A549 (cell line): Measurements from ENCODE around the gene ACACA. TPM values are rescaled to one million over a fixed set of nuclear protein-coding genes. Genes with fewer than 3 reads are reported as not detected.

Experiments
- ATAC-seq, 2 experiments: fragments of 200-7000 bp in 1 of 2; fragments of >200 bp in 1 of 2; cut with Nextera tagmentation in 1 of 2; cut with Tn5 transposase in 1 of 2; 3 replicates each; pipeline versions ENCODE4 v1.8.0 to v1.9.1; 2018 to 2020; ENCODE audit warnings: mild to moderate bottlenecking in 1 of 2, moderate library complexity in 1 of 2
- CTCF ChIA-PET: fragments of 300-600 bp; sonication (Branson Sonifier 250); formaldehyde crosslinking; extraction: SDS; loops from one replicate; lab custom pipeline; 2021; ENCODE audit warnings: antibody characterized with exemption, inconsistent platforms; lab: Yijun Ruan, JAX
- POLR2A ChIA-PET: fragments of 350-600 bp; formaldehyde crosslinking; extraction: SDS; loops from one replicate; lab custom pipeline; 2021; ENCODE audit warnings: antibody characterized with exemption, inconsistent platforms; lab: Yijun Ruan, JAX
- DNase-seq, 2 experiments: peaks; one replicate each; pipeline versions ENCODE4 v3.0.0 to v3.0.0-alpha.2; 2011 to 2016; ENCODE audit warnings: low read depth in 1 of 2, low spot score in 1 of 2
- FAIRE-seq: peaks from 2 replicates; lab custom pipeline; 2011; peaks lifted over from hg19 to GRCh38; lab: Jason Lieb, UNC
- H3K27ac ChIP-seq, 2 experiments: fragments of >200 bp; sonication (Bioruptor Twin); formaldehyde crosslinking; 3 replicates each; pipeline ENCODE4 v1.5.1; 2016 to 2017
- H3K4me1 ChIP-seq: fragments of >200 bp; sonication (Bioruptor Twin); formaldehyde crosslinking; 3 replicates; pipeline ENCODE4 v1.6.1; 2016
- H3K4me2 ChIP-seq: fragments of >200 bp; sonication (Bioruptor Twin); formaldehyde crosslinking; 3 replicates; pipeline ENCODE4 v1.6.1; 2016
- H3K4me3 ChIP-seq: fragments of >200 bp; sonication (Bioruptor Twin); formaldehyde crosslinking; 3 replicates; pipeline ENCODE4 v1.5.1; 2016
- H3K9me3 ChIP-seq: fragments of >200 bp; sonication (Bioruptor Twin); formaldehyde crosslinking; 3 replicates; pipeline ENCODE4 v1.6.1; 2016
- CBX8 ChIP-seq: fragments of 200-600 bp; sonication (generic); IDR thresholded peaks from 2 replicates; pipeline ENCODE4 v1.6.1; 2016
- EHF ChIP-seq: fragments of 250-450 bp; sonication (Bioruptor Pico); IDR thresholded peaks from 2 replicates; pipeline ENCODE4 v1.5.0; 2020; ENCODE audit warnings: mild to moderate bottlenecking
- FOXS1 ChIP-seq: fragments of 250-450 bp; sonication (Bioruptor Pico); IDR thresholded peaks from 2 replicates; pipeline ENCODE4 v1.5.0; 2020; ENCODE audit warnings: mild to moderate bottlenecking, moderate library complexity
- HDAC2 ChIP-seq: fragments of 200-600 bp; sonication (generic); IDR thresholded peaks from 2 replicates; pipeline ENCODE4 v1.6.1; 2016
- KDM1A ChIP-seq: fragments of 200-600 bp; sonication (generic); IDR thresholded peaks from 2 replicates; pipeline ENCODE4 v1.6.1; 2016; ENCODE audit warnings: low read depth, mild to moderate bottlenecking
- MAX ChIP-seq: IDR thresholded peaks from 2 replicates; pipeline ENCODE4 v1.6.1; 2012
- MYC ChIP-seq: IDR thresholded peaks from 2 replicates; pipeline ENCODE4 v1.6.1; 2012; ENCODE audit warnings: mild to moderate bottlenecking, inconsistent platforms, low read length, improper control_type of control experiment, borderline replicate concordance
- PBX3 ChIP-seq: IDR thresholded peaks from 2 replicates; pipeline ENCODE4 v1.6.1; 2012
- RARB ChIP-seq: fragments of 250-450 bp; sonication (Bioruptor Pico); IDR thresholded peaks from 2 replicates; pipeline ENCODE4 v1.8.0; 2021; ENCODE audit warnings: mild to moderate bottlenecking, moderate library complexity
- RCOR1 ChIP-seq: fragments of 150-350 bp; IDR thresholded peaks from 2 replicates; pipeline ENCODE4 v1.6.1; 2014; ENCODE audit warnings: antibody characterized with exemption, low read length, low read depth
- SMC3 ChIP-seq: fragments of >200 bp; sonication (Bioruptor Twin); formaldehyde crosslinking; IDR thresholded peaks from 3 replicates; pipeline ENCODE4 v1.6.1; 2018; ENCODE audit warnings: inconsistent platforms
- TFCP2L1 ChIP-seq: fragments of 250-450 bp; sonication (Bioruptor Pico); IDR thresholded peaks from 2 replicates; pipeline ENCODE4 v1.5.0; 2021; ENCODE audit warnings: mild to moderate bottlenecking
- TP53 ChIP-seq: fragments of 250-450 bp; sonication (Bioruptor Pico); IDR thresholded peaks from 2 replicates; pipeline ENCODE4 v1.5.0; 2021; ENCODE audit warnings: mild to moderate bottlenecking, moderate library complexity
- ZNF302 ChIP-seq: fragments of 250-450 bp; sonication (Bioruptor Pico); IDR thresholded peaks from 2 replicates; pipeline ENCODE4 v1.9.0; 2021; ENCODE audit warnings: inconsistent platforms, mild to moderate bottlenecking, moderate library complexity
- WGBS: methylation state at CpG from one replicate; pipeline ENCODE4 v1.1.6; 2017; ENCODE audit errors: missing lambda C conversion rate; 5-methylcytosine and 5-hydroxymethylcytosine counted together
- polyA plus RNA-seq, 4 experiments: library from polyadenylated mRNA; depleted of rRNA in 3 of 4; stranded (reverse); fragments of >200 nt; fragmentation: RNase III in 1 of 4; extraction: RNeasy Plus Mini Kit Qiagen cat#74134 plus additional on column Dnase treatment in 1 of 4; gene quantifications; 2 replicates in 3 of 4; 3 replicates in 1 of 4; pipeline ENCODE4 v1.2.3, GENCODE V29; 2011 to 2017
- TF ChIP-seq, protein P1 (sequence below): IDR thresholded peaks from 2 replicates; pipeline ENCODE4 v1.6.1; 2012; ENCODE audit warnings: low read depth, borderline replicate concordance

The ACACA gene
- polyA plus RNA-seq, 2 of the 4 experiments (the other 2 are of a cell fraction) = 51.8 to 112 TPM

GRCh38 chr17:37037590-37038155, 369.0 kb downstream of the ACACA start:
- WGBS = 93% methylated on average over 5 of the region's 5 CpGs
- no peak for FAIRE-seq
- TF ChIP-seq RARB (no peak), TFCP2L1 (CRISPR knock-in tag) (no peak), FOXS1 (CRISPR knock-in tag) (no peak), SMC3 (no peak), CBX8 (no peak), EHF (CRISPR knock-in tag) (no peak), MAX (no peak), HDAC2 (no peak), TP53 (CRISPR knock-in tag) (no peak), MYC (no peak), ZNF302 (CRISPR knock-in tag) (no peak), KDM1A (no peak), PBX3 (no peak), RCOR1 (no peak)
- TF ChIP-seq, protein P1, sequence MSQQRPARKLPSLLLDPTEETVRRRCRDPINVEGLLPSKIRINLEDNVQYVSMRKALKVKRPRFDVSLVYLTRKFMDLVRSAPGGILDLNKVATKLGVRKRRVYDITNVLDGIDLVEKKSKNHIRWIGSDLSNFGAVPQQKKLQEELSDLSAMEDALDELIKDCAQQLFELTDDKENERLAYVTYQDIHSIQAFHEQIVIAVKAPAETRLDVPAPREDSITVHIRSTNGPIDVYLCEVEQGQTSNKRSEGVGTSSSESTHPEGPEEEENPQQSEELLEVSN = no peak

More at GRCh38 chr17:37037590-37038155, 369.0 kb downstream of the ACACA start:
- ATAC-seq (no peak), DNase-seq (no peak)
- Histone ChIP-seq H3K4me2 (no peak overlapping the region), H3K4me1 (no peaks in the 10 kb centered on the region), H3K4me3 (no peak overlapping the region), H3K27ac (no peak overlapping the region), H3K9me3 (no peaks in the 10 kb centered on the region)
- ChIA-PET CTCF (interaction anchor here (0.6 to 5.2 kb wide), 5 partner anchors 10 to 408 kb away, joined by 3 to 48 read pairs (median 3); no protein-coding TSS in a partner anchor), POLR2A (no interaction called here)

Other genes with a start within 250 kb of the ACACA start
- gene C17orf78, start 30.9 kb downstream of the ACACA start, polyA plus RNA-seq (2011; rRNA removed) = not detected in 2 replicates
- not detected in 3 replicates for gene C17orf78, start 30.9 kb downstream of the ACACA start, polyA plus RNA-seq (2017; fragmentation: RNase III; extraction: RNeasy Plus Mini Kit Qiagen cat#74134 plus additional on column Dnase treatment)
- gene TADA2A, start 50 bp upstream of the ACACA start, polyA plus RNA-seq (2011; rRNA removed) = 22.2 and 27.1 TPM in 2 replicates
- gene TADA2A, start 50 bp upstream of the ACACA start, polyA plus RNA-seq (2017; fragmentation: RNase III; extraction: RNeasy Plus Mini Kit Qiagen cat#74134 plus additional on column Dnase treatment) = 9.9 to 11.2 TPM (median 10.3 TPM) in 3 replicates
- gene DUSP14, start 83.1 kb upstream of the ACACA start, polyA plus RNA-seq (2011; rRNA removed) = 35.5 and 38.0 TPM in 2 replicates
- gene DUSP14, start 83.1 kb upstream of the ACACA start, polyA plus RNA-seq (2017; fragmentation: RNase III; extraction: RNeasy Plus Mini Kit Qiagen cat#74134 plus additional on column Dnase treatment) = 32.7 to 36.1 TPM (median 34.1 TPM) in 3 replicates
- gene SYNRG, start 202.6 kb upstream of the ACACA start, polyA plus RNA-seq (2011; rRNA removed) = 17.4 and 24.8 TPM in 2 replicates
- 12.3 to 13.1 TPM (median 13.1 TPM) in 3 replicates for gene SYNRG, start 202.6 kb upstream of the ACACA start, polyA plus RNA-seq (2017; fragmentation: RNase III; extraction: RNeasy Plus Mini Kit Qiagen cat#74134 plus additional on column Dnase treatment)
- gene DDX52, start 236.6 kb upstream of the ACACA start, polyA plus RNA-seq (2011; rRNA removed) = 47.9 and 59.6 TPM in 2 replicates
- 42.4 to 44.4 TPM (median 44.2 TPM) in 3 replicates for gene DDX52, start 236.6 kb upstream of the ACACA start, polyA plus RNA-seq (2017; fragmentation: RNase III; extraction: RNeasy Plus Mini Kit Qiagen cat#74134 plus additional on column Dnase treatment)